ENCODE results near the gene ERF. TPM values are rescaled to one million over a fixed set of nuclear protein-coding genes. Genes with fewer than 3 reads are reported as not detected.

ERF gene
- total and polyA plus RNA-seq, 4 donors, result 8.7 to 21.0 (median 13.8) TPM

DNA sequence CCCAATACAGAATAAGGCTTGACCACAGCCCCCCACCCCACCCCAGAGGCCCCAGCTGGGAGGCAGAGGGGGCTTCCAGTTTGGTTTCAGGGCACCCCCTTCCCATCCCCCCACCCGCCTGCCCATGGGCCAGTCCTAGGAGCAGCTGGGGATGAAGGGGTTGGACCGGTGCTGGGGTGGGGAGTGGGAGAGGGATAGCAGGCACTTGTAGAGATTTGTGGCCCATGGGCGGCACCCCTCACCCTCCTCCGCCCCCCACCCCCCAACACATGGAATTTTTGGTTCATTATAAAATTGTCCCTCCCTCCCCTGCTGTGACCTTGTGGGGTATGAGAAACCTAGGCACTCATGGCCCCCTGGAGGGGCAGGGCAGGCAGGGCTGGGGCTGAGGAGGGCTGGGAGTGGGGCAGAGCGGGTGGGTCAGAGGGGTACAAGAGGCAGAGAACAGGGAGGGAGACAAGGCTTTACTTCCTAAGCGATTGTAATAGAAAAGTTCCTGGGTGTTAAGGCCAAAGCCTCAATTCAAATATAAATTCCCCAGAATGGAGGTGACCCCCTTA is 7.2 kb downstream of the ERF start:
- H3K4me1 ChIP-seq (ENCODE audit: control insufficient read depth in 4 of 4, insufficient read depth in 4 of 4, low read length in 3 of 4), result peaks cover 17 to 52% (median 27%) of the 10 kb centered on the region in 4 donors
- H3K4me3 ChIP-seq (ENCODE audit: low read depth in 1 of 3, low read length in 3 of 3), result no peak overlapping the region
- H3K9ac ChIP-seq (ENCODE audit: low read depth in 1 of 2, low read length in 2 of 2), result no peak overlapping the region
- 94% methylated on average over 6 of the region's 6 CpGs for WGBS
- TF ChIP-seq FOXA2 (IDR thresholded peaks at IDR 0.05) (no peak), ZBTB33 (IDR thresholded peaks at IDR 0.05) (no peak), NR2F2 (IDR thresholded peaks at IDR 0.05) (no peak), SP1 (IDR thresholded peaks at IDR 0.05) (no peak), RAD21 (IDR thresholded peaks at IDR 0.05) (no peak), RXRA (IDR thresholded peaks at IDR 0.05) (no peak), FOXA1 (IDR thresholded peaks at IDR 0.05) (no peak), YY1 (IDR thresholded peaks at IDR 0.05) (no peak), HNF4A (conservative IDR thresholded peaks at IDR 0.05) (no peak), GABPA (IDR thresholded peaks at IDR 0.05 in 1 of 2, conservative IDR thresholded peaks at IDR 0.05 in 1 of 2) (no peak), EGR1 (IDR thresholded peaks at IDR 0.05; ENCODE audit: low read depth in 2 of 2) (no peak)
- TF ChIP-seq, protein P1, sequence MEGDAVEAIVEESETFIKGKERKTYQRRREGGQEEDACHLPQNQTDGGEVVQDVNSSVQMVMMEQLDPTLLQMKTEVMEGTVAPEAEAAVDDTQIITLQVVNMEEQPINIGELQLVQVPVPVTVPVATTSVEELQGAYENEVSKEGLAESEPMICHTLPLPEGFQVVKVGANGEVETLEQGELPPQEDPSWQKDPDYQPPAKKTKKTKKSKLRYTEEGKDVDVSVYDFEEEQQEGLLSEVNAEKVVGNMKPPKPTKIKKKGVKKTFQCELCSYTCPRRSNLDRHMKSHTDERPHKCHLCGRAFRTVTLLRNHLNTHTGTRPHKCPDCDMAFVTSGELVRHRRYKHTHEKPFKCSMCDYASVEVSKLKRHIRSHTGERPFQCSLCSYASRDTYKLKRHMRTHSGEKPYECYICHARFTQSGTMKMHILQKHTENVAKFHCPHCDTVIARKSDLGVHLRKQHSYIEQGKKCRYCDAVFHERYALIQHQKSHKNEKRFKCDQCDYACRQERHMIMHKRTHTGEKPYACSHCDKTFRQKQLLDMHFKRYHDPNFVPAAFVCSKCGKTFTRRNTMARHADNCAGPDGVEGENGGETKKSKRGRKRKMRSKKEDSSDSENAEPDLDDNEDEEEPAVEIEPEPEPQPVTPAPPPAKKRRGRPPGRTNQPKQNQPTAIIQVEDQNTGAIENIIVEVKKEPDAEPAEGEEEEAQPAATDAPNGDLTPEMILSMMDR (IDR thresholded peaks at IDR 0.05; ENCODE audit: low read depth, low read length, missing input control), result no peak
- TF ChIP-seq, protein P2, sequence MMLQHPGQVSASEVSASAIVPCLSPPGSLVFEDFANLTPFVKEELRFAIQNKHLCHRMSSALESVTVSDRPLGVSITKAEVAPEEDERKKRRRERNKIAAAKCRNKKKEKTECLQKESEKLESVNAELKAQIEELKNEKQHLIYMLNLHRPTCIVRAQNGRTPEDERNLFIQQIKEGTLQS (IDR thresholded peaks at IDR 0.05), result no peak
- TF ChIP-seq, protein P3, sequence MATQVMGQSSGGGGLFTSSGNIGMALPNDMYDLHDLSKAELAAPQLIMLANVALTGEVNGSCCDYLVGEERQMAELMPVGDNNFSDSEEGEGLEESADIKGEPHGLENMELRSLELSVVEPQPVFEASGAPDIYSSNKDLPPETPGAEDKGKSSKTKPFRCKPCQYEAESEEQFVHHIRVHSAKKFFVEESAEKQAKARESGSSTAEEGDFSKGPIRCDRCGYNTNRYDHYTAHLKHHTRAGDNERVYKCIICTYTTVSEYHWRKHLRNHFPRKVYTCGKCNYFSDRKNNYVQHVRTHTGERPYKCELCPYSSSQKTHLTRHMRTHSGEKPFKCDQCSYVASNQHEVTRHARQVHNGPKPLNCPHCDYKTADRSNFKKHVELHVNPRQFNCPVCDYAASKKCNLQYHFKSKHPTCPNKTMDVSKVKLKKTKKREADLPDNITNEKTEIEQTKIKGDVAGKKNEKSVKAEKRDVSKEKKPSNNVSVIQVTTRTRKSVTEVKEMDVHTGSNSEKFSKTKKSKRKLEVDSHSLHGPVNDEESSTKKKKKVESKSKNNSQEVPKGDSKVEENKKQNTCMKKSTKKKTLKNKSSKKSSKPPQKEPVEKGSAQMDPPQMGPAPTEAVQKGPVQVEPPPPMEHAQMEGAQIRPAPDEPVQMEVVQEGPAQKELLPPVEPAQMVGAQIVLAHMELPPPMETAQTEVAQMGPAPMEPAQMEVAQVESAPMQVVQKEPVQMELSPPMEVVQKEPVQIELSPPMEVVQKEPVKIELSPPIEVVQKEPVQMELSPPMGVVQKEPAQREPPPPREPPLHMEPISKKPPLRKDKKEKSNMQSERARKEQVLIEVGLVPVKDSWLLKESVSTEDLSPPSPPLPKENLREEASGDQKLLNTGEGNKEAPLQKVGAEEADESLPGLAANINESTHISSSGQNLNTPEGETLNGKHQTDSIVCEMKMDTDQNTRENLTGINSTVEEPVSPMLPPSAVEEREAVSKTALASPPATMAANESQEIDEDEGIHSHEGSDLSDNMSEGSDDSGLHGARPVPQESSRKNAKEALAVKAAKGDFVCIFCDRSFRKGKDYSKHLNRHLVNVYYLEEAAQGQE (IDR thresholded peaks at IDR 0.05), result no peak
- H3K36me3 ChIP-seq (ENCODE audit: control insufficient read depth in 4 of 4, insufficient read depth in 3 of 4, low read depth in 1 of 4, low read length in 3 of 4), result peaks cover 0 to 12% (median 5%) of the 10 kb centered on the region in 4 donors
- no peaks in the 10 kb centered on the region for H3K27me3 ChIP-seq (ENCODE audit: control insufficient read depth in 4 of 4, insufficient read depth in 4 of 4, low read length in 3 of 4)
- peak; percentile 34 for DNase-seq (ENCODE audit: low spot score)
- H3K27ac ChIP-seq (ENCODE audit: low read depth in 1 of 2, low read length in 2 of 2), result no peak overlapping the region
- H3K9me3 ChIP-seq (ENCODE audit: control insufficient read depth in 4 of 4, low read length in 3 of 4), result no peaks in the 10 kb centered on the region

Measured in liver (tissue), 9 donors.